HG03442 (cell line): ENCODE results near the gene PTPRN2.
"Not testable (repeated sequence)": the region's sequence is repeated elsewhere in the genome, so short reads cannot be mapped to it uniquely, and the experiment has no call there.

Experiments
- ATAC-seq: cut with Tn5 transposase; IDR thresholded peaks from one replicate; pipeline ENCODE4 v1.9.1; 2021; ENCODE audit warnings: mild to moderate bottlenecking, moderate library complexity; ENCODE audit not compliant: unreplicated experiment

The PTPRN2 gene

DNA sequence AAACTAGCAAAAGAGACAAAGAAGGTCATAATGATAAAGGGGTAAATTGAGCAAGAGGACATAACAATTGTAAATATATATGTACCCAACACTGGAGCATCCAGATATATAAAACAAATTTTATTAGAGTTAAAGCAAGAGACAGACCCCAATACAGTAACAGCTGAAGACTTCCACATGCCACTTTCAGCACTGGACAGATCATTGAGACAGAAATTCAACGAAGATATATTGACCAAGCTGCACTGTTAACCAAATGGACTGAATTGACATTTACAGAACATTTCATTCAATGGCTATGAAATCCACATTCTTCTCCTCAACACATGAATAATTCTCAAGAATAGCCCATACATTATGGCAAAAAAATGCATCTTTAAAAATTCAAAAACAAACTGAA, 378.2 kb downstream of the PTPRN2 start:
- ATAC-seq, result no peak

DNA sequence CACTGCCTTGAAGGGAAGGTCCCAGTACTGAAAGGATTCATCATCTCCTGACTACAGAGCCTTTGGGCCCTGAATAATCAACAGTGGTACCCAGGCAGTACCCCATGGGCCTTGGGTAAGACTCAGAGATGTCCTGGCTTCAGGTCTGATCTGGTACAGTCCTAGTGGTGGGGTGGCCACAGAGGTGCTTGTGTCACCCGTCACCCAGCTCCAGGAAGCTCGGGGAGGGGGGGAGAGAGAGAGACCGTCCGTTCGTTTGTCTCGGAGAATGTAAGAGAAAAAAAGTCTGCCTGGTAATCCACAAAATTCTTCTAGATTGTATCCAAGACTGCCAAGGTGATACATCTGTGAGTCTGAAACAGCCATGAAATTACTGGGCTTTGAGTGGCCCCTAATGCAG, 381.3 kb downstream of the PTPRN2 start:
- no peak for ATAC-seq

DNA sequence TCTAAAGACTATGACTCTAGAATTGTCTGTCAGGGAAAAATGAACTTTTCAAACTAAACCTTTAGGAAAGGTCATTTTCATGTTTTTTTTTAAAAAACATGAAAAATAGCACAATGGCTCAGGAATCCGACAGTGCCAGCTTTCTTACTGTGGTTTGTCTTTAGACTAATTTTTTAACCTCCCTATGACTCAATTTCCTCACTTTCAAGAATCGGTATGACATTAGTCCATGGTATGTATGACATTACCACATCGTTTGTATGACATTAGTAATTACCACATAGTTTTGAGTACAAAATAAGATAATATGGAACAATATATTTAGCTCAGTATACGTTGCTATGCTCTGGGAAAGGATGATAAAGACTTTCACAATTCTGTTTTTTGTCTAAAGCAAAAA, 383.2 kb downstream of the PTPRN2 start:
- ATAC-seq, result no peak

DNA sequence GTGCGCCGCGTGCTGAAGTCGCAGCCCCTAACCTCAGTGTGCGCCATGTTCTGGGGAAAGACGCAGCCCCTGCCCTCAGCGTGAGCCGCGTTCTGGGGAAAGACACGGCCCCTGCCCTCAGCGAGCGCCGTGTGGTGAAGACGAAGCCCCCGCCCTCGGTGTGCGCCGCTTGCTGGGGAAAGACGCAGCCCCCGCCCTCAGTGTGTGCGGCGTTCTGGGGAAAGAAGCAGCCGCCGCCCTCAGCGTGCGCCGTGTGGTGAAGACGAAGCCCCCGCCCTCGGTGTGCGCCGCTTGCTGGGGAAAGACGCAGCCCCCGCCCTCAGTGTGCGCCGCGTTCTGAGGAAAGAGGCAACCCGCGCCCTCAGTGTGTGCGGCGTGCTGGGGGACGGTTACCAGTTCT, 383.7 kb downstream of the PTPRN2 start:
- not testable (repeated sequence) for ATAC-seq

DNA sequence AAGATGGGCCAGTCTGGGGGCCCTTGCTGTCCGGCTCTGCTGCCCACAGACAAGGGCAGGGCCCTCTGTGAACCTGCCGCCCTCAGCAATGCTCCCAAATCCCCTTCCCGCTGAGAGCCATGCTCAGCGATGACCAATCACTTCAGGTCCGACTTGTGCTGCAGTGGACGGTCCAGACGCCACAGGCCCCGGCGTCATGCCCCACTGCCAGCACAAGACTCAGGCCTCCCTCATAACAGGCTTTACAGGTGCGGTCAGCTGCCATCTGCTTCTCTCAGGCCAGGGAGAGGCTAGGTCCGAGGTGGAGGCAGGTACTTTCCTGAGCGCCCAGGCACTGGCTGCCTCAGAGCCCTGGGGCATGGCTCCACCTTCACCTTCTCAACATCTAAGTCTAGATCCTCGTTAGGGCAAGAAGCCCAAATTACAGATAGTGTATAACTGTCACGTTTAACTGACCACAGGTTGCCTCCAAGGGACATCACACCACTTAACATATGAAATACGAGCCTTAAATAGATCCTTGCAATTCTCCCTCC, 393.2 kb downstream of the PTPRN2 start:
- no peak for ATAC-seq

DNA sequence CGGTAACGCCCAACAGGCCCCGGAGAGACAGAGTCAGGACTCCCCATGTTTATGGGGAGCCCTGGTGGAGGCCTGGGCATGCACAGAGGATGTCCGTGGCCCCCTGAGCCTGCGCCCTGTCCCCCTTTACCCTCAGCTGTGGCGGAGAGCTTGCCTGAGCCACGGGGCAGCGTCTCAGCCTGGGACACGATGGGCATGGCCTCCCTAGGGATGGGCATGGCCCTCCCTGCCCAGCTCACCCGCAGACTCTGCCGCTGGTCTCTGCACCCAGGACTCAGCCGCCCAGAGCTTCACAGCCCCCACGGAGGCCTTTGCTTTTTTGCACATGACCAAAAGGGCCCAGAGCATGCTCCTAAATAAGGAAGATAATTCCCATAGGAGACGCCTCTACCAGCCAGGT, 394.2 kb downstream of the PTPRN2 start:
- ATAC-seq, result no peak

DNA sequence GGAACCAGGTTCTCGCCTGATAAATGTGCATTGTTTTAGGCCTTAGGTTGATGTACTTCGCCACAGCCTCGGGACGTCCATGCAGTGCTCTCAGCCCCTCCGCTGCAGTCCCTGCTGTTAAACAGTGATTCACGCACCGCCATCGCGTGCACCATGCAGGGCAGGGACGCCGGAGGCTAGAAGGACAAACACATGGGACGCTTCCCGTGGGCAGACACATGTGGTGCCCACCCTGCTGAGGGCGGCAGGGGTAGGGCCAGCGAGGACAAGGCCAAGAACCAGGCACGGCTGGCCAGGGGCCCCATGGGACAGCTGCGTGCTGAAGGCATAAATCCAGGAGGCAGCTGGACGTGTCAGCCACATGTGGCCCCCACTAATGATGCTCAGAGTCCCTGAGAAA, 394.7 kb downstream of the PTPRN2 start:
- ATAC-seq, result no peak

DNA sequence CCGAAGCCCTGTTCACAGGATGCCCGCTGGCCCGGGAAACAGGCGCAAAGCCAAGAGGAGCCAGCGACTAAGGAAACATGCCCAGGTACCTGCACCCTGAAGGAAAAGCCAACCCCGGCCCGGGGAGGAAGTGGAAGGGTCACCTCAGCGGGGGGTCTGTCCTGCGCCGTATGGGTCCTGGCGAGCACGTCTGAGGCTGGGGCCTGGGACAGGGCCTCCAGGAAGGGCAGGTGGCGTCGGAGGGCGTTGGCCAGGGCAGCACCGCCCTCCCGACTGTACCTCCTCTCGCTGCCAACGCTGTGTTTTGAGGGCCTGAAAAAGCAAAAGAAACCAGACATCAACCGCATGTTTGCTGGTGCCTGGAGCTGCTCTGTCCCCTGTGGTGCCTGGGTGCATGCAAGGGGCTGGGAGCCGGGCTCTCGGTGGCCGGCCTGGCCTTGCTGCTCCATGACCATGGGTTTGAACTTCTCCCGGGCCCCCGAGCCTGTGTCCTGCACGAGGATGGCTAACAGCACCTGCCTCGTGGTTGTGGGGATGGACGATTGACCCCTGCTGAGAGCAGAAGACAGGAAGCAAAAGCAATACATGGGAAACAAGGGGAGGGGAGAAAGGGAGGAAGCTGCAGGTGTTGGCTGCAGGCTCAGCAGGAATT, 395.3 kb downstream of the PTPRN2 start:
- ATAC-seq, result no peak

DNA sequence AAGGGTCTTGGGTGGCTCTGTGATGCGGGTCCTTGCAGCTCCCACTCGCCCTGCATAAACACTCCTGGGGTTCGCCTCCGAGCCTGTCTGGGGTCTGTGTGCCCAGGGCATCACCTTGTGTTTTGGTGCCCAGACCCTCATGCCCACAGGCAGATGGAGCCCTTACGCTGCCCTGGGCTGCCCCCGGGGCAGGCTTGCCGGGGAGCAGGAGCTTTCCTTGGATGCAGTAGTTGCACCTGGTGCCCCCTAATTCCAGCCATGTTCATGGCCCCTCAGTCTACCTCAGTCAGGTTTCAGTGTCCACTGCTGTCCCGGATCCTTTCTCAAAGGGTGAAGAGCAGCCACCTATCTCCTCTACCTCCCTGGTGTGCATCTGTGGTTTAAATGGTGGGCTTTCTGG, 396.0 kb downstream of the PTPRN2 start:
- ATAC-seq, result no peak

DNA sequence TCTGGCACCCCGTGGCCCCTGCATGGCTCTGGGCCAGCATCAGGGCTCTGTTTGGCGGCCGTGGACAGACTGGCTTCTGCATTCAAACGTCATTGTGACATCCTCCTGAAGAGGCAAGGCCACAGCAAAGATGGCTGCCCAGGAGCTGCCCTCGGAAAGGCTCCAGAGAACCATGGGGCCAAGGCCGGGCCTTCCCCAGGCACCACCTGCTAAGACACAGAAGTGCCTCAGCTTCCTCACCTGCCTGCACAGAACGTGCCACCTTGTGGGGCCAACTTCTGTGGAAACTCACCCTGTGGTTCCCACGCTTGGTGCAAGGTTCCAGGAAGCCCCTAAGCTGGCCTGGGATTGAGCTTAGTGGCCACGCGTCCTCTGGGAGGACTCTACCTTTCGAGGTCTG, 396.9 kb downstream of the PTPRN2 start:
- no peak for ATAC-seq

DNA sequence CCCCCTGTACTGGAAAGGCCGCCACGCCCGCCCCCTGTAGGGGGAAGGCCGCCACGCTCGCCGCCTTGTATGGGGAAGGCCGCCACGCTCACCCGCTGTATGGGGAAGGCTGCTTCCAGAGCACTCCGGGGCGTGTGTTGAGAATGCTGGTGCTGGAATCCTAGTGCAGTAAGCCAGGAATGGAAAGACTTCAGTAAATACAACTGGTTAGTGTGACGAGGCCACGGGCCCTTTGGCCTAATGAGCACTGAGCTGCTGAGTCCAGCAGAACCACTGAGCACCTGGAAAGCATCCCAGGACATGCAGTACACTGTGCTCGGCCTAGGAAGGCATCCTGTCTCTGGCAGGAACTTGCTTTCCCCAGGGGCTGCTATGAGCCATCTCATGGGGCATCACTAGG, 398.9 kb downstream of the PTPRN2 start:
- ATAC-seq, result no peak

DNA sequence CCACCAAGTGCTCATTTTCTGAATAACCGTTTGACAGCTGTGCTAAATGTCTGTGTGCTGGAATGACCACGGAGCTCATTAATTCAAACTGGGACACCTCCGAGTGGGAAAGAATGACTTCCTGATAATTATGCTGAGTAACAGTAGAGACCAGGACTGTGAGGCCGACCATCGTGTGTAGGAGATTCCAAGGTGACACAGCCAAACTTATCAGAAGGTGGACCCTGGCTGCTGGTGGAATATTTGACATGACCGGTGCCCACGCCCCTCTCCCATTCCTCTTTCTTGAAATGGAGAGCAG, 400.0 kb downstream of the PTPRN2 start:
- no peak for ATAC-seq

DNA sequence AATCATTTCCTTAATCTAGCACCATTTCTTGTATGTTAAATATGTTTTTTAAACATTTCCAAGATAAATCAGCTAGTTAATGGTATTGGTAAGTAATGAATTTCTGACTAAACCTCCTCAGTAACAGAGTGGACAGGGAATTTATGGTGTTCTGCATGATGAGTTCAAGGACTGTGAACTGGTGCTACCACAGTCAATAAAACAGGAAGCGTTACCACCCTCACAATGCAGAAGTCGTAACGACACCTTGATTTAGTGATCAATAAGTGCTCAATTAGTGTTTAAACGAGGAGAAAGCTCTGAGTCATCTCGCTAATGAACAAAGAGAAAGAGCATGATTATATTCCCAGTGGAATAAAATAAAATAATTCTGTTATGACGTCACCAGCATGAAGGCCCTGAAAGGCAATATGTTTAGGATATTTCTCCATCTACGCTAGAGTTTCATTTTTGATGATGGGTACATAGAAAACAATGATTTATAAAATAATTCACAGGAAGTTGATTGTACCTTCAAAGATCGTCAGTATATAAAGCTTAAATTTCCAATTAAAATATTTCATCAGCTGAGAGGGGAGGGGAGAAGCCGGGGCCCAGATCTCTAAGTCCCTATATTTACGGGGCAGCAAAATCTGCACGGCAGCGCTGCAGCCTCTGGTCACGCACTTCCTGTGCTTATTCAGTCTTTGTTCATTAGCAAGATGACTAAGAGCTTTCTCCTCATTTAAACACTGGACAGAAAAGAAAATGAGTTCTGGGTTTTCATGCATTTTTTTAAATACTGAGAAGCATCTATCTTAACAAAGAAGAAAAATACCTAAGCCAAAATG, 400.5 kb downstream of the PTPRN2 start:
- no peak for ATAC-seq

DNA sequence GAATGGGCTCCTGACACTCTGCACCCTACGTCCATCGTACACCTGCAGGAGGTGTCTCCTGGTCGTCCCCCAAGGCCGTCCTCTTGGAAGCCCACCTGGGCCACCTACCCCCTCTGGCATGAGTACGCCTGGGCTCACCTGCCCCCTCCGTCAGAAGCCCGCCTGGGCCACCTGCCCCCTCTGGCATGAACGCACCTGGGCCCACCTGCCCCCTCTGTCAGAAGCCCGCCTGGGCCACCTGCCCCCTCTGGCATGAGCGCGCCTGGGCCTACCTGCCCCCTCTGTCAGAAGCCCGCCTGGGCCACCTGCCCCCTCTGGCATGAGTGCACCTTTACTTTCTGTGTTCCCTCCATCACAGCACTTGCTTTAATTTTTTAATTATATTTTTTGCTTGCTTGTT, 401.2 kb downstream of the PTPRN2 start:
- no peak for ATAC-seq

DNA sequence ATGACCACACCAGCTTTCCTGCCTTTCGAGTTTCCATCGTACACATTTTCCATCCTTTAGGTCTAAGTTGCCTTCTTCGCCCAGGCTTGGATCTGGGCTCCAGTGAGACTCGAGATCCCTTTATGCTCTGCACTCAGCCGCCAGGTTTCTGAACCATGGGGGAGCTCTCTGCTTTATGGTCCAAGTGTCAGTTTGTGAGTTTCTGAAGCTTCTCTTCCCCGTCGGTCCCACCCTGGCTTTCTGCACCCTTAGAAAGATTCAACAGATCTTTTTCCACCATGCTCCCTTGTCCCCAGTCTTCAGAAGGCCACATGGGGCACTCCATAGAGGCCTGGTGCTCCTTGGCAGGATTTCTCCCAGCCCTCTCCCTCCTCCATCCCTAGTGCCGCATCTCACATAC, 402.0 kb downstream of the PTPRN2 start:
- ATAC-seq, result no peak

DNA sequence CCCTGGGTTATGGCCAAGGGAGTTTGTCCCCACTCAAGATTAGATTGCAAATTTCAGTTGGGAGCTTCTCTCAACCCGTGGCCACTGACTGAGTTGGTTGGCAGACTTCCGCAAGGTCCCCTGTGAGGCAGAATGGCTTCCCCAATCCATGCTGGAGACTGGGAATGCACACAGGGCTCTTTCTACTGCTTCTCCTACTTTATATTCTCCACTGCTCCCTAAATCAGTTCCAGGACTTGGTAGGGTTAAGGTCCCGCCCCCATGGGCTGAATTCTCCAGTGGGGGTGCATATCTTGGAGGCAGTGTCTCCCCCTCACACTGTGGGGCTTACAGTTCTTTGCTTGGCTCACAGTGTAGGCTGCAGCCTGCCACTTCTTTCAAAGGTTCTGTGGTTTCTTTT, 404.2 kb downstream of the PTPRN2 start:
- ATAC-seq, result no peak

DNA sequence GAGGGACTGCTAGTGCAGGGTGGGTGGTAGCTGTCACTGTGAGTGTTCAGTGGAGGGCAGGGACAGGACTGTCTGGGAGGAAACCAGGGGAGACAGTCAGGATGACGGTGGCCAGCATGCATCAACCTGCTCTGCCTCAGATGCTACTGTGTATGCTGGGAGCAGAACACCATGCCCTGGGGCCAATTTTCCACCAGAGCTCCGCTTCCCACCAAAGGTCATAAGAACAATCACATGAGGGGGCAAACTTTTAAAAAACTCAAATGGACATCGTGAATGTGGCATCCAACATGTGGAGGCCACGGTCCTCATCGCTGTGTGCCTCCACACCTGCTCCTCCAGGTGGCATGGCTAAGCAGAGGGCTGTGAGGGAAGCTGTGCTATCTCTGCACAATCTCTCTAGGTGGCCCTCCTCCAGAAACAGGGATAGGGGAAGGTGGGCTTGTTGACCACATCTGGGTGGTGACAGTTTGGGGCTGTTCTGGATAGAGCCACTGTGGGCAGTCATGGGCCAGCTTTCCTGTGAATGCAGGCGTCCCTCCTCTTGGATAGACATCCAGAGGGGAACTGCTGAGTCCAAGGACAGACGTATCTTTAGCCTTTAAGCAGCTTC, 411.0 kb downstream of the PTPRN2 start:
- ATAC-seq, result no peak

DNA sequence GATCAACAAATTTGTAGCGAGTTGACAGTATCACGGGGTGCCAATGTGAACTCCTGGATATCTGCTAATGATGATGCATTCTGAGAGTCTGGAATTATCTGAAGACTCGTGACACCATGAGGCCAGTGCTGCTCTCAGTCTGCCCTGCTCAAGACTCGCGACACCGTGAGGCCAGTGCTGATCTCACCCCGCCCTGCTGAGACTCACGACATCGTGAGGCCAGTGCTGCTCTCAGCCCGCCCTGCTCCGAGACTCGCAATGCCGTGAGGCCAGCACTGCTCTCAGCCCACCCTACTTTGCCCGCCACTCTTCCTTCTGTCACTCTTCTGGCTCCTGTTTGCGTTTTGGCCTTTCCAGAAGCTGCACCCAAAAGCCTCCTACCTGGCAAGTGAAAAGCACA, 411.8 kb downstream of the PTPRN2 start:
- ATAC-seq, result no peak

DNA sequence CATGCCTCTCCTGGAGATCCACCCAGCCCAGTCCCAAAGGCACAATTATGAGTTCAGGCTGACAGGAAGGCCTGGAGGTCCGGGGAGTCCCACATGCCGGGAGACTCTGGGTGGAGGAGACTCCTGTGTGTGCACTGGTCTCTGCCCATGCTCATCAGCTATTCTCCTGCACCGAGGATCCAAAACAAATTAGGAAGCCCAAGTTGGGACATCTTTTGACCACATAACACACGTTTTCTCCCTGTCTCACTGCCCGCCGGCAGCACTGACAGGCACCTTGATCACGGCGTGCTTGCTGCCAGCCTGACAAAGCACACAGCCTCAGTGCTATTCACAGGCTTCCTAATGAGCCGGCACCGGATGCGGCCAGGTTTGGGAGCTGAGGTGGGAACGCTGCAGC, 412.7 kb downstream of the PTPRN2 start:
- no peak for ATAC-seq

DNA sequence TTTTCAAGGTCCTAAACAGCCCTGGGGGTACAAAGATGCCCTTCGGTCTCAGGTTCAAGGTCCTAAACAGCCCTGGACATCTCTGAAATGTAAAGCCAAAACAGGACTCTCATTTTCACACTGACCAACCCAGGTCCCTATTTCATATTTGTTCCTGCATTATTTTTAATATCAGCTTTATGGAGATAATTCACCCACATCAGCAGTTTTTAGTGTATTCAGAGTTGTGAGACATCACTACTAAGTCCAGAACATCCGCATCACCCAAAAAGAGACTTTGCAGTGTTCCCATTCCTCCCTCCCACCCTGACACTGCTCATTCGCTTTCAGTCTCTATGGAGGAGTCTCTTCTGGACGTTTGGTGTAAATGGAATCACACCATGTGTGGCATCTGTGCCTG, 420.2 kb downstream of the PTPRN2 start:
- no peak for ATAC-seq

DNA sequence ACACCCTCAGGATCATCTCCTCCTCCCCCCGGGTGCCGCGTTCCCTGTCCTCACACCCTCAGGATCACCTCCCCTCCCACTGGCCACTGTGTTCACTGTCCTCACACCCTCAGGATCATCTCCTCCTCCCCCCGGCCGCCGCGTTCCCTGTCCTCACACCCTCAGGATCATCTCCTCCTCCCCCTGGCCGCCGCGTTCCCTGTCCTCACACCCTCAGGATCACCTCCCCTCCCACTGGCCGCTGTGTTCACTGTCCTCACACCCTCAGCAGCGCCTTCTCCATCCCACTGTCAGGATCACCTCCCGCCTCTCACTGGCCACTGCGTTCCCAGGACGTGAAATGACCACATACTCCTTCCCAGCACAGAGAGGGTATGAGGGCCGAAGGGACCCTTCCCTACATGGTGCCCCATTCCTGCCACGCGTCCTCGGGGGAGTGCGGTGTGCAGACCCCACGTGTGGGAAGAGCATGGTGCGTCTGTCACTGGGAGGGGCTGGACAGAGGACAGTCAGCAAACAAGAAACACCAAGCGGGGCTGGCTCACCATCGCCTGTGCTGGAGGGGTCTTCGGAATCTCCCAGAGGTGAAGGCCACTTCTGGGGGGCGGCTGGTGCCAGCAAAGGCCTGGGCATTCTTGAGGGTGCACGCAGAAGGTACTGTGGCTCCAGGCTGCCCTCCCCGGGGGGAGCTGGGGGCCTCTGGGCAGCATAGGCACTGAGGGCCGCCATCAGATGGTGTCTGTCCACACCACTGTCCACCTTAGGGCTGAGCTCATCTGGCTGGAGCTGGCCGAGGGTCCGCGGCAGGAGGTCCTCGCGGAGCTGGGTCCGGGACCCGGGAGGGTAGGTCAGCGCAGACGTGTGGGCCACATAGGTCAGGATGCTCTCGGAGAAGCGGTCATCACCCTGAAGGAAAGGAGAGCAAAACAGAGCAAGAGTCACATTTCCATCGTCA, 421.0 kb downstream of the PTPRN2 start:
- ATAC-seq, result no peak
